ENCODE data around the gene PYM1. TPM values are rescaled to one million over a fixed set of nuclear protein-coding genes. Genes with fewer than 3 reads are reported as not detected.
A peak's percentile ranks its signal among the peaks of the same experiment; 100 is the strongest.

The PYM1 gene
- polyA plus RNA-seq, 2 of the 4 experiments (the other 2 are of a cell fraction) = 30.4 to 49.5 TPM

DNA sequence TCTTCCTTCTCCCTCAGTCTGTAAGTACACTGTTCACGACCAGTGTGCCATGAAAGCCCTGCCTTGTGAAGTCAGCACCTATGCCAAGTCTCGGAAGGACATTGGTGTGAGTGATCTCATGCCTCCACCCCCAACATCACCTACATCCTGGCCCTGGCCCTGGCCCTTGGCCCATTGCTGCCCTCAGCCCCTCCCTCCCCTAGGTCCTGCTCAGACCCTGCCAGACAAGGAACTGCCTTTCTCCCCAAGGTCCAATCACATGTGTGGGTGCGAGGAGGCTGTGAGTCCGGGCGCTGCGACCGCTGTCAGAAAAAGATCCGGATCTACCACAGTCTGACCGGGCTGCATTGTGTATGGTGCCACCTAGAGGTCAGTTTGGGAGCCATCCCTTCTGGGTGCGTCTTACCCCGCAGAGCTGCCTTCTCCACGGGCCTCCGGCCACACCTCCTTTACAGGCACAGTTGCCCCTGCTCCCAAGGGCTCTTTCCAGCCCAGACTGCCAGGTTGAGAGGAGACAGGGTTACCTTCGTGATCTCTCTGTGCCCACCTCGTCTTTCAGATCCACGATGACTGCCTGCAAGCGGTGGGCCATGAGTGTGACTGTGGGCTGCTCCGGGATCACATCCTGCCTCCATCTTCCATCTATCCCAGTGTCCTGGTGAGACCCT, 12.5 kb upstream of the PYM1 start:
- H3K27ac ChIP-seq = peak overlapping the region in 1 of 2 experiments; percentile 62; a peak in 3 of 6 replicates
- ChIA-PET POLR2A (interaction anchor here (1.3 to 1.6 kb wide), 2 partner anchors 34 to 111 kb away, joined by 4 read pairs; partner anchors contain the start of genes DNAJC14 and RAB5B), CTCF (interaction anchor here (0.6 to 15.2 kb wide), 41 partner anchors 9 to 211 kb away, joined by 3 to 179 read pairs (median 5); partner anchors contain the start of genes CD63, DGKA, DNAJC14 and ORMDL2)
- TF ChIP-seq HEYL (CRISPR knock-in tag; IDR thresholded peaks at IDR 0.05) (no peak), CBX8 (IDR thresholded peaks at IDR 0.05) (no peak), ZSCAN20 (CRISPR knock-in tag; IDR thresholded peaks at IDR 0.05) (no peak), CBX2 (IDR thresholded peaks at IDR 0.05; ENCODE audit: borderline replicate concordance, low read depth) (no peak), RAD21 (conservative IDR thresholded peaks at IDR 0.05 in 1 of 2, IDR thresholded peaks at IDR 0.05 in 1 of 2) (peak; percentile 82 to 85), FOSL2 (IDR thresholded peaks at IDR 0.05) (no peak), FOSL2 (CRISPR knock-in tag; IDR thresholded peaks at IDR 0.05) (no peak), CHD2 (IDR thresholded peaks at IDR 0.05; ENCODE audit: low read length, partially characterized antibody) (no peak), POLR2A (IDR thresholded peaks at IDR 0.05; ENCODE audit: low read length) (no peak), HOXB5 (CRISPR knock-in tag; IDR thresholded peaks at IDR 0.05) (0 out of 2 replicates have a peak, but pooled peaks have one; percentile 25), MYC (IDR thresholded peaks at IDR 0.05; ENCODE audit: borderline replicate concordance, low read length) (no peak), HOXA7 (CRISPR knock-in tag; IDR thresholded peaks at IDR 0.05) (no peak), SMC3 (IDR thresholded peaks at IDR 0.05) (peak; percentile 72), NR3C1 (IDR thresholded peaks at IDR 0.05) (no peak)
- TF ChIP-seq, protein P1, sequence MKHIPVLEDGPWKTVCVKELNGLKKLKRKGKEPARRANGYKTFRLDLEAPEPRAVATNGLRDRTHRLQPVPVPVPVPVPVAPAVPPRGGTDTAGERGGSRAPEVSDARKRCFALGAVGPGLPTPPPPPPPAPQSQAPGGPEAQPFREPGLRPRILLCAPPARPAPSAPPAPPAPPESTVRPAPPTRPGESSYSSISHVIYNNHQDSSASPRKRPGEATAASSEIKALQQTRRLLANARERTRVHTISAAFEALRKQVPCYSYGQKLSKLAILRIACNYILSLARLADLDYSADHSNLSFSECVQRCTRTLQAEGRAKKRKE (CRISPR knock-in tag; IDR thresholded peaks at IDR 0.05; ENCODE audit: low read depth) = no peak
- TF ChIP-seq, protein P2, sequence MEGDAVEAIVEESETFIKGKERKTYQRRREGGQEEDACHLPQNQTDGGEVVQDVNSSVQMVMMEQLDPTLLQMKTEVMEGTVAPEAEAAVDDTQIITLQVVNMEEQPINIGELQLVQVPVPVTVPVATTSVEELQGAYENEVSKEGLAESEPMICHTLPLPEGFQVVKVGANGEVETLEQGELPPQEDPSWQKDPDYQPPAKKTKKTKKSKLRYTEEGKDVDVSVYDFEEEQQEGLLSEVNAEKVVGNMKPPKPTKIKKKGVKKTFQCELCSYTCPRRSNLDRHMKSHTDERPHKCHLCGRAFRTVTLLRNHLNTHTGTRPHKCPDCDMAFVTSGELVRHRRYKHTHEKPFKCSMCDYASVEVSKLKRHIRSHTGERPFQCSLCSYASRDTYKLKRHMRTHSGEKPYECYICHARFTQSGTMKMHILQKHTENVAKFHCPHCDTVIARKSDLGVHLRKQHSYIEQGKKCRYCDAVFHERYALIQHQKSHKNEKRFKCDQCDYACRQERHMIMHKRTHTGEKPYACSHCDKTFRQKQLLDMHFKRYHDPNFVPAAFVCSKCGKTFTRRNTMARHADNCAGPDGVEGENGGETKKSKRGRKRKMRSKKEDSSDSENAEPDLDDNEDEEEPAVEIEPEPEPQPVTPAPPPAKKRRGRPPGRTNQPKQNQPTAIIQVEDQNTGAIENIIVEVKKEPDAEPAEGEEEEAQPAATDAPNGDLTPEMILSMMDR (IDR thresholded peaks at IDR 0.05) = peak; percentile 92
- H3K4me3 ChIP-seq = no peak overlapping the region
- DNase-seq (ENCODE audit: low read depth in 1 of 2, low spot score in 1 of 2) (peak; percentile 87), ATAC-seq (peak; percentile 96 to 100), FAIRE-seq (no peak)
- H3K4me1 ChIP-seq = peaks cover 8% of the 10 kb centered on the region; the same call in 1 of the 3 replicates
- no peaks in the 10 kb centered on the region for H3K9me3 ChIP-seq
- H3K4me2 ChIP-seq = peak overlapping the region; percentile 75
- WGBS (ENCODE audit: missing lambda C conversion rate) = 17% methylated on average over 16 of the region's 18 CpGs

DNA sequence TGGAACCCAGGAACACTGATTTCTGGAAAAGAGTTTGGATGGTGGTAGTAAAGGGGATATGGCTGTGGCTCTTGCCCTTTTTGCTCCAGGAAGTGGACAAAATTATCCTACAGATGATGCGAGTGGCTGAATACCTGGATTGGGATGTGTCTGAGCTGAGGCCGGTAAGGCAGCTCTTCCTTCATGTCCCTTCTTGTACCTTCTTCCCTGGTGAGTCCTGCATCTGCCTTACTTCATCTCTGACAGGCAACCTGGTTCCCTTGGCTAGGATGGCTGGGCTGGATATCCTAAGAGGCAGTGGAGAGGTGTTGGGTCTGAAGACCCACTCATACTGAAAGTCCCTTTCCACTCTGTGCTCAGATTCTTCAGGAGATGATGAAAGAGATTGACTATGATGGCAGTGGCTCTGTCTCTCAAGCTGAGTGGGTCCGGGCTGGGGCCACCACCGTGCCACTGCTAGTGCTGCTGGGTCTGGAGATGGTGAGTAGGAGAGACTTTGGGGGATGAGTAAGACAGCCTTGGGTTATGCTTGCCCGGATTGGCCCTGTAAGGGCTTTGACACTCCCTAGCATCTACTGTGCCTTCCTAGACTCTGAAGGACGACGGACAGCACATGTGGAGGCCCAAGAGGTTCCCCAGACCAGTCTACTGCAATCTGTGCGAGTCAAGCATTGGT, 11.3 kb upstream of the PYM1 start:
- no peak overlapping the region for H3K27ac ChIP-seq
- TF ChIP-seq, protein P3, sequence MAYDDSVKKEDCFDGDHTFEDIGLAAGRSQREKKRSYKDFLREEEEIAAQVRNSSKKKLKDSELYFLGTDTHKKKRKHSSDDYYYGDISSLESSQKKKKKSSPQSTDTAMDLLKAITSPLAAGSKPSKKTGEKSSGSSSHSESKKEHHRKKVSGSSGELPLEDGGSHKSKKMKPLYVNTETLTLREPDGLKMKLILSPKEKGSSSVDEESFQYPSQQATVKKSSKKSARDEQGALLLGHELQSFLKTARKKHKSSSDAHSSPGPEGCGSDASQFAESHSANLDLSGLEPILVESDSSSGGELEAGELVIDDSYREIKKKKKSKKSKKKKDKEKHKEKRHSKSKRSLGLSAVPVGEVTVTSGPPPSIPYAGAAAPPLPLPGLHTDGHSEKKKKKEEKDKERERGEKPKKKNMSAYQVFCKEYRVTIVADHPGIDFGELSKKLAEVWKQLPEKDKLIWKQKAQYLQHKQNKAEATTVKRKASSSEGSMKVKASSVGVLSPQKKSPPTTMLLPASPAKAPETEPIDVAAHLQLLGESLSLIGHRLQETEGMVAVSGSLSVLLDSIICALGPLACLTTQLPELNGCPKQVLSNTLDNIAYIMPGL (CRISPR knock-in tag; IDR thresholded peaks at IDR 0.05; ENCODE audit: borderline replicate concordance) = no peak
- TF ChIP-seq ZSCAN20 (CRISPR knock-in tag; IDR thresholded peaks at IDR 0.05) = no peak
- no peak for TF ChIP-seq EHF (CRISPR knock-in tag; IDR thresholded peaks at IDR 0.05)
- TF ChIP-seq, protein P4, sequence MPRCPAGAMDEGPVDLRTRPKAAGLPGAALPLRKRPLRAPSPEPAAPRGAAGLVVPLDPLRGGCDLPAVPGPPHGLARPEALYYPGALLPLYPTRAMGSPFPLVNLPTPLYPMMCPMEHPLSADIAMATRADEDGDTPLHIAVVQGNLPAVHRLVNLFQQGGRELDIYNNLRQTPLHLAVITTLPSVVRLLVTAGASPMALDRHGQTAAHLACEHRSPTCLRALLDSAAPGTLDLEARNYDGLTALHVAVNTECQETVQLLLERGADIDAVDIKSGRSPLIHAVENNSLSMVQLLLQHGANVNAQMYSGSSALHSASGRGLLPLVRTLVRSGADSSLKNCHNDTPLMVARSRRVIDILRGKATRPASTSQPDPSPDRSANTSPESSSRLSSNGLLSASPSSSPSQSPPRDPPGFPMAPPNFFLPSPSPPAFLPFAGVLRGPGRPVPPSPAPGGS (IDR thresholded peaks at IDR 0.05) = no peak
- no peak for TF ChIP-seq NPAS2 (CRISPR knock-in tag; IDR thresholded peaks at IDR 0.05; ENCODE audit: borderline replicate concordance)
- no peaks in the 10 kb centered on the region for H3K9me3 ChIP-seq
- H3K4me3 ChIP-seq = no peak overlapping the region
- no peak for ATAC-seq
- no peak for DNase-seq (ENCODE audit: low read depth in 1 of 2, low spot score in 1 of 2)
- CTCF ChIA-PET = interaction anchor here (0.5 to 15.2 kb wide), 23 partner anchors 8 to 700 kb away, joined by 3 to 179 read pairs (median 7); partner anchors contain the start of genes DGKA, DNAJC14, ORMDL2 and PYM1
- WGBS (ENCODE audit: missing lambda C conversion rate) = 92% methylated on average over 8 of the region's 8 CpGs
- no peak overlapping the region for H3K4me2 ChIP-seq
- FAIRE-seq = no peak
- POLR2A ChIA-PET = interaction anchor here (1.6 kb wide), 1 partner anchor 110 kb away, joined by 4 read pairs; the partner anchor contains the start of gene DNAJC14
- peaks cover 10% of the 10 kb centered on the region; the same call in 1 of the 3 replicates for H3K4me1 ChIP-seq

Measured in A549 (cell line).